HCT116 (cell line): ENCODE data around the gene RPRD1B.

ENCODE experiments used
- ATF3 ChIP-seq: IDR thresholded peaks from 2 replicates; pipeline ENCODE4 v1.6.1; 2012
- CEBPB ChIP-seq: IDR thresholded peaks from 2 replicates; pipeline ENCODE4 v1.6.1; 2012; ENCODE audit warnings: low read depth
- ELF1 ChIP-seq: IDR thresholded peaks from 2 replicates; pipeline ENCODE4 v1.6.1; 2012; ENCODE audit warnings: low read depth, borderline replicate concordance
- EZH2 ChIP-seq: fragments of 200-600 bp; sonication (generic); IDR thresholded peaks from 2 replicates; pipeline ENCODE4 v1.6.1; 2017; ENCODE audit warnings: antibody characterized with exemption, mixed run types
- EZH2phosphoT487 ChIP-seq: fragments of 200-600 bp; IDR thresholded peaks from 2 replicates; pipeline ENCODE4 v1.6.1; 2018; ENCODE audit warnings: antibody characterized with exemption, borderline replicate concordance
- JUND ChIP-seq: IDR thresholded peaks from 2 replicates; pipeline ENCODE4 v1.6.1; 2012
- POLR2A ChIP-seq: IDR thresholded peaks from 2 replicates; pipeline ENCODE4 v1.7.0; 2011; ENCODE audit warnings: borderline replicate concordance; ENCODE audit not compliant: insufficient read depth, insufficient read length; ENCODE audit errors: extremely low read depth
- POLR2AphosphoS5 ChIP-seq: IDR thresholded peaks from 2 replicates; pipeline ENCODE4 v1.6.1; 2011; ENCODE audit warnings: mild to moderate bottlenecking, low read depth, low read length, moderate library complexity
- RAD21 ChIP-seq: IDR thresholded peaks from 2 replicates; pipeline ENCODE4 v1.6.1; 2012; ENCODE audit warnings: low read depth, mild to moderate bottlenecking
- REST ChIP-seq: IDR thresholded peaks from 2 replicates; pipeline ENCODE4 v1.6.1; 2012; ENCODE audit warnings: low read depth
- SIN3A ChIP-seq: IDR thresholded peaks from 2 replicates; pipeline ENCODE4 v1.6.1; 2012; ENCODE audit warnings: low read depth
- YY1 ChIP-seq: IDR thresholded peaks from 2 replicates; pipeline ENCODE4 v1.6.1; 2011; ENCODE audit warnings: low read length, low read depth, moderate library complexity, mild to moderate bottlenecking; ENCODE audit not compliant: insufficient replicate concordance; ENCODE audit errors: extremely low read depth
- ZNF274 ChIP-seq: fragments of 200-500 bp; sonication (Bioruptor generic); IDR thresholded peaks from 2 replicates; pipeline ENCODE4 v1.6.1; 2014; ENCODE audit warnings: mild to moderate bottlenecking, low read depth, low read length, inconsistent platforms
- TF ChIP-seq, protein P1 (sequence below), 3 experiments: fragments of 200-600 bp in 1 of 3; sonication (generic) in 1 of 3; IDR thresholded peaks in 2 of 3; conservative IDR thresholded peaks in 1 of 3; 2 replicates each; pipeline ENCODE4 v1.5.1; 2012 to 2017; ENCODE audit warnings: low read depth in 2 of 3, low read length in 2 of 3, antibody characterized with exemption in 1 of 3, borderline replicate concordance in 1 of 3, control low read depth in 1 of 3, mild to moderate bottlenecking in 1 of 3, mixed read lengths in 1 of 3, mixed run types in 1 of 3, moderate library complexity in 1 of 3; ENCODE audit not compliant: insufficient read depth in 1 of 3

DNA sequence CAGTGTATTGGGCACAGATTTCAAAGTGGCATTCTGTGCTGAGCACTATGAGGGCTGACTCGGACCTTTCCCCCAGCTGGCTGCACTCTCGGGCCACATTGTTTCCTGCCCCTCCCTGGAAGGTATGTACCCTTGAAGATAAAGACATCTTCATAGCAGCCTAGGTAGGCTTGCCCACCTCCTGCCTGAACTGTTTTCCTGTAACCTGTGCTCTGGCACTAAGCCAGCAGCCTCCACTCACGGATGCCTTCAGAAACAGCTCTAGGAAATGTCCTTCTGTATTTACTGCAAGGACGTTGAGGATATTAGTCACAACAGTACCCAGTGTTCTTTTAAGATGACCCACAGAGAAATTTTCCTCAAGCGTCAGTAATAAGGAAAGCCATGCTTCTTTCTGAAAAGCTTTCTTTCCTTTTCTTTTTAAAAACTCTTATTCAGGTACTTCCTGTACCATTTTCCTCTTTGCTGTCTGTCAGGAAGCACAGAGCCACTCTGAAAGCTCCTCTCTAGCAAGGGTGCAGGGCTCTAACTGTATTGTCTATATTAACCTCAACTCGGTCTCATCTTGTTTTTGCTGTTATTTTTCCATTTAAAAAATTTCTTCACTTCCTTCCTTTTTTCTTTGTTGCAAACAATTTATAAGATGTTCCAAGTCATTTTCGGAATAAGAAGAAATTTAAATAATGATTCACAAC is 43.8 kb upstream of the RPRD1B start:
- TF ChIP-seq, protein P1, sequence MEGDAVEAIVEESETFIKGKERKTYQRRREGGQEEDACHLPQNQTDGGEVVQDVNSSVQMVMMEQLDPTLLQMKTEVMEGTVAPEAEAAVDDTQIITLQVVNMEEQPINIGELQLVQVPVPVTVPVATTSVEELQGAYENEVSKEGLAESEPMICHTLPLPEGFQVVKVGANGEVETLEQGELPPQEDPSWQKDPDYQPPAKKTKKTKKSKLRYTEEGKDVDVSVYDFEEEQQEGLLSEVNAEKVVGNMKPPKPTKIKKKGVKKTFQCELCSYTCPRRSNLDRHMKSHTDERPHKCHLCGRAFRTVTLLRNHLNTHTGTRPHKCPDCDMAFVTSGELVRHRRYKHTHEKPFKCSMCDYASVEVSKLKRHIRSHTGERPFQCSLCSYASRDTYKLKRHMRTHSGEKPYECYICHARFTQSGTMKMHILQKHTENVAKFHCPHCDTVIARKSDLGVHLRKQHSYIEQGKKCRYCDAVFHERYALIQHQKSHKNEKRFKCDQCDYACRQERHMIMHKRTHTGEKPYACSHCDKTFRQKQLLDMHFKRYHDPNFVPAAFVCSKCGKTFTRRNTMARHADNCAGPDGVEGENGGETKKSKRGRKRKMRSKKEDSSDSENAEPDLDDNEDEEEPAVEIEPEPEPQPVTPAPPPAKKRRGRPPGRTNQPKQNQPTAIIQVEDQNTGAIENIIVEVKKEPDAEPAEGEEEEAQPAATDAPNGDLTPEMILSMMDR (IDR thresholded peaks at IDR 0.05 in 2 of 3, conservative IDR thresholded peaks at IDR 0.05 in 1 of 3; ENCODE audit: borderline replicate concordance in 1 of 3, insufficient read depth in 1 of 3, low read depth in 2 of 3, low read length in 2 of 3) = no peak
- TF ChIP-seq SIN3A (no peak), POLR2A (no peak), EZH2 (no peak), POLR2AphosphoS5 (no peak), RAD21 (no peak), ATF3 (no peak), ZNF274 (no peak), YY1 (no peak), REST (no peak), JUND (no peak), CEBPB (no peak), ELF1 (no peak), EZH2phosphoT487 (no peak)
